ENCODE data around the gene SLC2A6.
"Not testable (repeated sequence)": the region's sequence is repeated elsewhere in the genome, so short reads cannot be mapped to it uniquely, and the experiment has no call there.

Gene SLC2A6

DNA sequence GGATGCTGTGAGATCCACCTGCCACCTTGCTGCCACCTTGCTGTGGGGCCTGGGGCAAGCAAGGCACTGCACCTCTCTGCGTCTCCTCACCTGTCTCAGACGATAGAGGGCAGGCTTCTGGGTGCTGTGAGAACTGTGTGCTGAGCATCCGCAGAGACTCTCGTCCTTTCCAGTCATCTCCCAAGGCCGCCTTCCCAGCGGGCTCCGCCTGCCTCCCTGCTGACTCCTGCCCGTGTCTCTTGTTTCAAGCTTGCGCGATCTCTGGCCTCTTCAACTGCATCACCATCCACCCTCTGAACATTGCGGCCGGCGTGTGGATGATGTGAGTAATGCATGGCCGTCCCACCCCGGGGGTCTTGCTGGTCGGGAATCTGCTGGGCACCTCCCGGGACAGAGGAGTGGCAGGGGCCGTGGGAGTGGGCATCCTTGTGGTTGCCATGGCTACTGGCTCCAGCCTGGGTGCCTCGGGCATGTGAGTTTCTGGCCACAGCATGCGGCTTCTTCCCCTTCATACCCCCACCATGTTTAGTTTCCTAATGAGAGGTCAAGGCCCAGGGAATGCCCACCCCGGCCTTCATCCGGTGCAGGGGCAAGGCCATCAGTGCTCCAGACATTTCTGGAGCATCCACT, 15.6 kb downstream of the SLC2A6 start:
- DNase-seq (ENCODE audit: low read depth in 2 of 2): no peak

DNA sequence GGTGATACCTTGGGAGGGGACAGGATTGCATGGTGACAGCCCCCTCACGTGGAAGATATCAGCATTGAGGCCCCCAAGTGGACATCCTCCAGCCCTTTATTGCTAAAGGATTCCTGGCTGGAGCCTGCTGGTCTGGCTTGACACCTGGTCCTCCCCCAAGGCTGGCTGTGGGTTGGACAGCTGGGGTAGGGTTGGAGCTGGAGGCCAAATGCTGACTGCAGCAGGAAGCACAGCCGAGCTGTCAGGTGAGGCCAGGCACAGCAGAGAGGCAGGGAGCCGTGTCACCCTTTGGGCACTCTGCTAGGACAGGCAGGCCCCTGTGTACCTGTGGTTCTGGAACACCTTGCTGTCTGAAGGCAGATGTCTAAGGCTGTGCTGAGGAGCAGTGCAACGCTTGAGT, 16.9 kb downstream of the SLC2A6 start:
- DNase-seq (ENCODE audit: low read depth in 2 of 2): no peak

DNA sequence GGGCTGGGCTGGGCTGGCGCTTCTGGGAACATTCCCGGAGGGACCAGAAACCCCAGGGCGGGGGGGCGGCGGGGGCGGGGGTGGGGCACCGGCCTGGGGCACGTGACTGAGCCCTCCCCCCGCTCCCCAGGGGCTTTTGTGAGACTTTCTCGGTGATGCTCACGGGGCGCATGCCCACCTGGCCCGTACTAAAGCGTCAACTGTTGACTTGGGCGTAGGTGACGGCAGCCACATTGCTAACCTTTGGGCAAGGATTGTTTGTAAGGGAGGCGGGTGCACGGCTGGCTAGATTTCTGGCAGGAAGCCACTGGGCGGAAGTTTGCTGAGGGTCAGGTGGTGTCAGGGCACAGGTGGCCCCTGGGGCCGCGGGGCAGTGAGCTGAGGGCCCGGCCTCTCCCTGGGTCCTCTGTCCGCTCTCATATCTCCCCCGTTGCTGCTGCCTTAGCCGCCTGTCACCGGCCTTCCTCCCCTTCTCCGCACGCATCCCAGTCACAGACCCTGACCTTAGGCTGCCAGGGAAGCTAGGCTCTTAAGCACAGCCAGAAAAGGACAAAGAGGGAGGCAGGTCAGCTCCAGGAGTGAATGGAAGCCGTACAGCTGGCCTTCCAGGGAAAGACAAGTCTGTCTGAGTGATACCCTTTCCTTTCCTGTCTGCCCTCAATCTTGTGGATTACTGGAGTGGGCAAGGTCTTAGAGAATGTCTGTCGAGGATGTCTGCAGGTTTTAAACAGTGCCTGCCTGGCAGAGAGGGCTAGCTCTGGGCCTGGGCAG, 18.3 kb downstream of the SLC2A6 start:
- DNase-seq (ENCODE audit: low read depth in 2 of 2): no peak

DNA sequence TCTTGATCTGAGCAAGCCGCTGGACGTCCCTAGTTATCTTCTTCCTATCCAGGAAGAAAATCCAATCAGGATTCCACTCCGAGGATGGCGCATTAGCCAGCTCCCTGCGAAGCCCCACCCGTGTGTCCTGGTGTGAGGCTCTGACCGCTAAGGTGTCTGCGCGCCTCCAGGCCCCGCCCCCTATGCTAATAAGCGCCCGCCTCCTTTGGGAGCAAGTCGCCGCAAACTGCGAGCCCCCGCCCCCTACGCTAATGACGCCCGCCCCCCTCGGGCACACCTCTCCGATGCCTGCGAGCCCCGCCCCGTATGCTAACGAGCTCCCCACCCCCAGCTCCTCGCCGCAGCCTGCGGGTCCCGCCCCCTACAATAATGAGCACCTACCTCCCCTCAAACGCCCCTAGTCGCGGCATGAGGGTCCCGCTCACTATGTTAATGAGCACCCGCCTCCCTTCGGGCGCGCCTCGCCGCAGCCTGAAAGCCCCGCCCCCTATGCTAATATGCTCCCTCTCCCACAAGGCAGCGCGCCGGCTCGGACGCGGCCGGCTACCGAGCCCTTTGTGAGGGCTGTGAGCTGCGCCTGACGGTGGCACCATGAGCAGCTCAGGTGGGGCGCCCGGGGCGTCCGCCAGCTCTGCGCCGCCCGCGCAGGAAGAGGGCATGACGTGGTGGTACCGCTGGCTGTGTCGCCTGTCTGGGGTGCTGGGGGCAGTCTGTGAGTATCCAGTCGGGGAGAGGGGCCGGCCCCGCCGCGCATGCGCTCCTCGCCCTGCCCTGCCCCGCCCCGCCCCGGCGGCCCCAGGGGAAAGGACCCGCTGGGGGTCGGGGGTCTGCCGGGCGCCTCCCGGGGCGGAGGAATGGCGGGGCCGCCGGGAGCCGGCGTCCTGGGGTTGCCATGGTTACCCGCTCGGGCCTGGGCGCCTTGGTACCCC, 19.2 kb downstream of the SLC2A6 start, which contains the start of gene CACFD1:
CACFD1 (plus strand) TSS at position 503 of the 929 bp plus-strand sequence; CDS start at position 592, 89 bp downstream.
- DNase-seq (ENCODE audit: low read depth in 2 of 2): peak; percentile 79 to 86

DNA sequence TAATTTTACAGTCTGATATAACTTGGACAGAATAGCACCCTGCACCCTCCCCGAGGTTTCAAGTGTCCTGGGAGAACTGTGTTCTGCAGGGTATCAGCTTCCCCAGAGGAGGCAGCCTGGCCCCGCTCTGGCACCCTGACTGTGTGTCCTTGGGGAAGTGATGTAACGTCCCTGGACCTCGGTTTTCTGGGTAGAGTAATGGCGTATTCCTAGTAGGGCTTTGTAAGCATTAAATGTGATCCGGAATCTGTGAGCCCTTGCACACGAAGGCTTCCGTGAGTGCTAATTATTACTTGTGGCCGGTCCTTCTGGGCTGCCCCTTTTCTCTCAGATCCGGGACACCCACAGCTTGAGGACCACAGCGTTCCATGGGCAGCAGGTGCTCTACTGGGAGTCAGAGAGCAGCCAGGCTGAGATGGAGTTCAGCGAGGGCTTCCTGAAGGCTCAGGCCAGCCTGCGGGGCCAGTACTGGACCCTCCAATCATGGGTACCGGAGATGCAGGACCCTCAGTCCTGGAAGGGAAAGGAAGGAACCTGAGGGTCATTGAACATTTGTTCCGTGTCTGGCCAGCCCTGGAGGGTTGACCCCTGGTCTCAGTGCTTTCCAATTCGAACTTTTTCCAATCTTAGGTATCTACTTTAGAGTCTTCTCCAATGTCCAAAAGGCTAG, 20.1 kb downstream of the SLC2A6 start:
- no peak for DNase-seq (ENCODE audit: low read depth in 2 of 2)

DNA sequence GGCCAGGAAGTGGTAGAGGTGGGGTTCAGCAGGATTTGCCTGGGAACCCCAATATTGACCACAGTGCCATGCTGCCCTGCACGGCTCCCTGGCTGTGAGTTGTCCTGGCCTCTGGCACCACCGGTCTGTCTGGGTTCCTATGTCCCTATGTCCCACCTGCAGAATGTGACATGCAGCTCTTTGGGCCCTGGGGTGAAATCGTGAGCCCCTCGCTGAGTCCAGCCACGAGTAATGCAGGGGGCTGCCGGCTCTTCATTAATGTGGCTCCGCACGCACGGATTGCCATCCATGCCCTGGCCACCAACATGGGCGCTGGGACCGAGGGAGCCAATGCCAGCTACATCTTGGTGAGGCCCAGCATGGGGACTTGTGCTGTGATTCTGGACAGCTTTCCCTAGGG, 21.2 kb downstream of the SLC2A6 start:
- no peak for DNase-seq (ENCODE audit: low read depth in 2 of 2)

DNA sequence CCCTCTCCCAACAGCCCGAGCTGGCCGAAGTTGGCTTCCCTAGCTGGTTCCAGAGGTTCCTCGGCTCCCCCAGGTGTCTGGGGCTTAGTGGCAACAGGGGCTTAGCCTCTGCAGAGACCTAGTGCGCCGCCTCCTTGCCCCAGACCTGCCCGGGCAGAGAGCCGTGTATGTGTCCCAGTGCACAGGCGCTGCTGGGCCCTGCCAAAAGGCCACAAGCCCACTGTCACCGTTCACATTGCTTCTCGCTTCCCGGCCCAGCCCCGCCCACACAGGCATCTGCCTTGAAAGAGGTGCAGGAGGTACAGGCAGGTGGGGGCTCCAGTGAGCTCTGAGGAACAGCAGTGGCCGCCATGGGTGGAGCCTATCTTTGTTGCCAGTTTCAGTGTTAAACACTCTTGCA, 21.7 kb downstream of the SLC2A6 start:
- DNase-seq (ENCODE audit: low read depth in 2 of 2): no peak

DNA sequence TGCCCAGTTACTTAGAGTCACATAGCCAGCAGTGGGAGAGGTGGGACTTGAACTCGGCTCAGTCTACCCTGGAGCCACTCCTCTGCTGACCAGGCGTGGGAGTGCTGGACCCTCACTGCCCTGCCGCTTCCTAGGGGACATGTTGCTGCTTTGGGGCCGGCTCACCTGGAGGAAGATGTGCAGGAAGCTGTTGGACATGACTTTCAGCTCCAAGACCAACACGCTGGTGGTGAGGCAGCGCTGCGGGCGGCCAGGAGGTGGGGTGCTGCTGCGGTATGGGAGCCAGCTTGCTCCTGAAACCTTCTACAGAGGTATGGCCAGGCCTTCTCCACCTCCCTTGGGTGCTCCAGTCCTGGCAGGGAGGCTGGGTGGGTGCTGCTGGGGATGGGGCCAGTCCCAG, 22.5 kb downstream of the SLC2A6 start:
- DNase-seq (ENCODE audit: low read depth in 2 of 2): no peak

DNA sequence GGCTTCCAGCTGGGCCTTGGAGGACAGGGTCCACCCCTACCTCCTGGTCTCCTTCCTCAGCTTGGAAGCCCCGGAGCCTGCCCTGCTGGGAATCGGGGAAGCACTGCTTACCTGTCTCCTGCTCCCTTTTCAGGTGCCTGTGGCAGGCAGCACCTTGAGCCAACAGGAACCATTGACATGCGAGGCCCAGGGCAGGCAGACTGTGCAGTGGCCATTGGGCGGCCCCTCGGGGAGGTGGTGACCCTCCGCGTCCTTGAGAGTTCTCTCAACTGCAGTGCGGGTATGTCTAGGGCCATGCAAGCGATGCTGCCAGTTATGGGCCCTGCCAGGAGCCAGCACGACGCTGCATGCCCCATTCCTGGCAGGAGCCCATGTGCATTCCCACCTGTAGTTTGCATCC, 23.0 kb downstream of the SLC2A6 start:
- DNase-seq (ENCODE audit: low read depth in 2 of 2): no peak

DNA sequence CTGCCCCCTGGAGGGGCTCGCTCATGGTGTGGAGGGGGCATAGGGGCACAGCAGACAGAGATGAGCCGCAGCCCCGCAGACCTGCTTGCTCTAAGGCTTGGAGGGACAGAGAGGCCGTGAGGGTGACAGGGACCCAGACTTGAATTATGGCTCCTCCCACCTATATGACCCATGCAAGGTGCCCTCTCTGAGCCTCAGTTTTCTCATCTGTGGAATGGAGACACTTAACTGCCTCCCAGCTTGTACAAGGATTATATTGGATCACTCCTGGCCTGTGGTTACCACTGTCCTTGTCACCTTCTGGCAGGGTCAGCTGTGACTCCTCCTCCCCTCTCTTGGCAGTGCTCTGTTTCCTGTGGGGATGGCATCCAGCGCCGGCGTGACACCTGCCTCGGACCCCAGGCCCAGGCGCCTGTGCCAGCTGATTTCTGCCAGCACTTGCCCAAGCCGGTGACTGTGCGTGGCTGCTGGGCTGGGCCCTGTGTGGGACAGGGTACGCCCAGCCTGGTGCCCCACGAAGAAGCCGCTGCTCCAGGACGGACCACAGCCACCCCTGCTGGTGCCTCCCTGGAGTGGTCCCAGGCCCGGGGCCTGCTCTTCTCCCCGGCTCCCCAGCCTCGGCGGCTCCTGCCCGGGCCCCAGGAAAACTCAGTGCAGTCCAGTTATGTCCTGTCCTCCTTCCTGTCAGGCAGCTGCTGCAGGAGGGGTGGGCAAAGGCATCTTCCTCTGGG, 23.8 kb downstream of the SLC2A6 start:
- no peak for DNase-seq (ENCODE audit: low read depth in 2 of 2)

DNA sequence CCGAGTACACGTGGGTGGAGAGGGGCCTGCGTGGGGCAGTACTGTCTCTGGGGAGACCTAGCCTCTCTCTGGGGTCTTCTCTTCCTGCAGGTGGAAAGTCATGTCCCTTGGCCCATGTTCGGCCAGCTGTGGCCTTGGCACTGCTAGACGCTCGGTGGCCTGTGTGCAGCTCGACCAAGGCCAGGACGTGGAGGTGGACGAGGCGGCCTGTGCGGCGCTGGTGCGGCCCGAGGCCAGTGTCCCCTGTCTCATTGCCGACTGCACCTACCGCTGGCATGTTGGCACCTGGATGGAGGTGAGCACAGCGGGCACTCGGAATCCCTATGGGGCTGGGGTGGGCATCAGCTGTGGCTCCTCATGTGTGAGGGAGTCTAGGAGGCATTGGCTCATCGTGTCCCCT, 24.6 kb downstream of the SLC2A6 start:
- no peak for DNase-seq (ENCODE audit: low read depth in 2 of 2)

DNA sequence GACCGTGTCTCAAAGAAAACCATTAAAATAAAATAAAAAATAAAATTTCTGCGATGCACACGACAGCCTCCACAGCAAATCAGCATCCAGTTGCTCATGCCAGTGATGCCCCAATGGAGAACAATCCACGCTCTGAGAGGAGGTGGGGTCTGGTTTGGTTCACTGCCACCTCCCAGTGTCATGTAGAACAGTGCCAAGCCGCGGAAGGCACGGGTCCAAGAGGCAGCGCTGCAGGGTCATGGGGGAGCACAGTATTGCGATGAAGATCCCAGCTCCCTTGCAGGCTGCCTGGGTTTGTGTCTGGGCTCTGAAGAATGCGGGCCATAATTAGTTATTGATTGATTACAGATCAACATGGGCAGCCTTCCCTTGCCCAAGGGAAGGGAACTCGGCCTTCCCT, 25.2 kb downstream of the SLC2A6 start:
- no peak for DNase-seq (ENCODE audit: low read depth in 2 of 2)

DNA sequence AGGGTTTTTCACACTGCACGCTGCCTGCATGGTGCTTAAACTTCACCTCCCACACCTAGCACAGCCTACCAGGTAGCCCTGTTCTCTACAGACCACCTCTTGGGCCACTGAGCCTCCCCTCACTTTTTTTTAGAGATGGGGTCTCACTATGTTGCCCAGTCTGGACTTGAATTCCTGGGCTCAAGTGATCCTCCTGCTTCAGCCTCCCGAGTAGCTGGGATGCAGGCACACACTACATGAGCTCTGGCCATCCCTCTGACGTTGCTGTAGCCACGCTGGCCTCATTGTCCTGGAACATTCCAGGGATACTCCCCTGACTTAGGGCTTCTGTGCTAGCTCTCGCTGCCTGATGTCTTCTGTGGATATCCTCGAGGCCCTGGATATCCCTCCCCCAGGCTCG, 26.3 kb downstream of the SLC2A6 start:
- DNase-seq (ENCODE audit: low read depth in 2 of 2): no peak

DNA sequence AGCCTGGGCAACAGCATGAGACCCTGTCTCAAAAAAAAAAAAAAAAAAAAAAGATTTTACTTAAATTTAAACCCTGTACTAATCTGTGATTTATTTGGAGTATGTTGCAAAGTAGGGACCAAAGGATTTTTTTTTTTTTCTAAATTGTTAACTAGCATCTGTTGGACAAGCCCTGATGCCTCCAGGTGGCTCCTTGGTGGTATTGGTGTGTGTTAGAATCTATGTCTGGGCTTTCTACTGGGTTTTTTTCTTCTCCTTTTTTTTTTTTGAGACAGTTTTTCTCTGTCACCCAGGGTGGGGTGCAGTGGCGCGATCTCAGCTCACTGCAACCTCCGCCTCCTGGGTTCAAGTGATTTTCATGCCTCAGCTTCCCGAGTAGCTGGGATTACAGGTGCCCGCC, 27.0 kb downstream of the SLC2A6 start:
- DNase-seq (ENCODE audit: low read depth in 2 of 2): not testable (repeated sequence)

DNA sequence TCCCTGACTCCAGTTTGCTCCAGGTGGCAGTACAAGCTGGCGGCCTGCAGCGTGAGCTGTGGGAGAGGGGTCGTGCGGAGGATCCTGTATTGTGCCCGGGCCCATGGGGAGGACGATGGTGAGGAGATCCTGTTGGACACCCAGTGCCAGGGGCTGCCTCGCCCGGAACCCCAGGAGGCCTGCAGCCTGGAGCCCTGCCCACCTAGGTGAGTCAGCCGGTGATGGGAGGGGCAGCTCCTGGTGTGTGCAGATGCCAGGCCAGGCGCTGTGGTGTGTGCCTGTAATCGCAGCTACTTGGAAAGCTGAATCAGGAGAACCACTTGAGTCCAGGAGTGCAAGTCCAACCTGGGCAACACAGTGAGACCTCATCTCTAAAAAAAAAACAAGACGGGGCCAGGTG, 29.1 kb downstream of the SLC2A6 start:
- no peak for DNase-seq (ENCODE audit: low read depth in 2 of 2)

DNA sequence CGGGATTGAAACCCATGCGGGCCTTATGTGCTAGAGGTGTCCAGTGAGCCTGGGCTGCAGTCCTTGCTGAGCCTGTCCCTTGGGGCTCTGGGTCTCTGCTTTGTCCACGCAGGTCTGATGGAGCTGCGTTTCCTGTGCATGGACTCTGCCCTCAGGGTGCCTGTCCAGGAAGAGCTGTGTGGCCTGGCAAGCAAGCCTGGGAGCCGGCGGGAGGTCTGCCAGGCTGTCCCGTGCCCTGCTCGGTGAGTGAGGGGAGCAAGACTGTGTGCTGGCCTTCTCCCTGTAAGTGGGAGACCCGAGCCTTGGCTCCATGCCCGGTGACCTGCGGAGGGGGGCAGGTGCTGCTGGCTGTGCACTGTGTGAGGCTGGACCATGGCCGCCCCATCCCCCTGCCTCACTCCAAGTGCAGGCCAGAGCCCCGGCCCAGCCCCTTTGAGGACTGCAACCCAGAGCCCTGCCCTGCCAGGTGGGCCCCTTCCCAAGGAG, 30.4 kb downstream of the SLC2A6 start:
- no peak for DNase-seq (ENCODE audit: low read depth in 2 of 2)

DNA sequence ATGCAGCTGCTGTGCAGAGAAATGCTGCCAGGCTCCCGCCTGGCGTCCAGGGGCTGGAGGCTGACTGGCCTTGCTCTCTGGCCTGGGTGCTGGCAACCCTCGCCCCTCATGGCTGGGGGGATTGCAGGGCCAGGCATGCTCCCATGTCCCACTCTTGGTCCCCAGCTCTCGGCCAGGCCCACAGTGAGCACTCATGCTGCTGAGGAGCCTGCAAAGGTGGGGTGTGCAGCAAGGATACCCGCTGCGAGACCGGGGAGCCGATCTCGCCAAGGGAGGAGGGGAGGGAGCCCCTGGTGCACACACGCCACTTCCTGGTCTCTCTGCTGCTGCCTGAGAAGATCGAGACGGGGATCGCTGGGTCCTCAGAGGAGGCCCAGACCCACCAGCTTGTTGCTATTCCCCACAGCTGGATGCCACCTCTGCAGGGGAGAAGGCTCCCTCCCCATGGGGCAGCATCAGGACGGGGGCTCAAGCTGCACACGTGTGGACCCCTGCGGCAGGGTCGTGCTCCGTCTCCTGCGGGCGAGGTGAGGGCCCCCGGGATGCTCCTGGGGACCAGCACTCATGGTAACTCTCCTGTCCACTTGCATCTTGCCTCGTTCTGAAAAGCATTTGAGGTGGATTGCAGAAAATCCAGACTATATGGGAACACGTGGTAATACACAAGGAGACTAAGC, 33.5 kb downstream of the SLC2A6 start:
- no peak for DNase-seq (ENCODE audit: low read depth in 2 of 2)

DNA sequence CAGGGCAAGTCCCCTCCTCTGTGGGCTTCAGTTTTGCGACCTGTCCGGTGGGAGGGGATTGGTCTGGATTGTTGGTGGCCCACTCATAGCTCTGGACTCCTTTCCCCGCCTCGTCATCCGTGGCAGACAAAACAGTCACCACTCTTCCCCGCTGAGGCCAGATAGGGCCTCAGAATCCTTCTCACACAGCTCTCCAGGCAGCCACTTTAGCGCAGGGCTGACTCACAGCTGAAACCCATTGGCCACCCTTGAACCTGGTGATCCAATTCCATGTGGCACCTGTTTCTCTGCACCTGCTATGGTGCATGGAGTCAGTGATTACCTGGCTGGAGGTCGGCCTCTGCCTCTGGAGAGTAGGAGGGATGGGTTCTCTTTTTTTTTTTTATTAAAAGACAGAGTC, 34.9 kb downstream of the SLC2A6 start:
- DNase-seq (ENCODE audit: low read depth in 2 of 2): no peak

DNA sequence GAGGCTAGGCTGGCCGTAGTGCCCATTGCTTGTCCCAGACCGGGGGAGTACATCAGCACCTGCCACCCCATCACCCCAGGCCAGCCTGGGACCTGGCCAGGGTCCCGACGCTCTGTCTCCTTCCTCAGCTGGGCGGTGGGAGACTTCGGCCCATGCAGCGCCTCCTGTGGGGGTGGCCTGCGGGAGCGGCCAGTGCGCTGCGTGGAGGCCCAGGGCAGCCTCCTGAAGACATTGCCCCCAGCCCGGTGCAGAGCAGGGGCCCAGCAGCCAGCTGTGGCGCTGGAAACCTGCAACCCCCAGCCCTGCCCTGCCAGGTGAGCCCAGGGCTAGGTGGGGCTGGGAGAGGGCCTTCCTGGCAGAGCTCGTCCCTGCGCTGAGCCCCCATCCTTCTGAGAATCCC, 35.7 kb downstream of the SLC2A6 start:
- DNase-seq (ENCODE audit: low read depth in 2 of 2): no peak

DNA sequence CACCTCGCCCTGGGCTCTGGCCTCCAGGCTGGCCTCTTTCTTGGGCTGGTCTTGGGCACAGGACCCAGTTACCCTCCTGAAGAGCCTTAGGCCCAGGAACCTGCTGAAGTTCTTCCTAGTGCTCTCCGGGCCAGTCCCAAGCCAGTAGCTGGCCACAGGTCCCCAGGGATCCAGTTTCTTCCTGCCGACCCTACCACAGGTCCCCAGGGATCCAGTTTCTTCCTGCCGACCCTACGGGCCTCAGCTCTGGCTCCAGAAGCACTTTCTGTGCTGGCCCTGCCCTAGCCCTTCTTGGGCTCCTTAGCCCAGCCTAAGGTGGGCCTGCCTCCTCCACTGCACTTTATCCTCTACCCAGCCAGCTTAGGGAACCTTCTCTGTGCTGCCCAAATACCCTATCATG, 37.3 kb downstream of the SLC2A6 start:
- DNase-seq (ENCODE audit: low read depth in 2 of 2): no peak
